ENCODE results near the gene MAST2. TPM values are rescaled to one million over a fixed set of nuclear protein-coding genes. Genes with fewer than 3 reads are reported as not detected.

Gene MAST2
- 10 to 100 TPM in 3 of 4 donors, 1 to 10 TPM in 1; 8.3 to 24.8 (median 14.5) TPM for total RNA-seq

DNA sequence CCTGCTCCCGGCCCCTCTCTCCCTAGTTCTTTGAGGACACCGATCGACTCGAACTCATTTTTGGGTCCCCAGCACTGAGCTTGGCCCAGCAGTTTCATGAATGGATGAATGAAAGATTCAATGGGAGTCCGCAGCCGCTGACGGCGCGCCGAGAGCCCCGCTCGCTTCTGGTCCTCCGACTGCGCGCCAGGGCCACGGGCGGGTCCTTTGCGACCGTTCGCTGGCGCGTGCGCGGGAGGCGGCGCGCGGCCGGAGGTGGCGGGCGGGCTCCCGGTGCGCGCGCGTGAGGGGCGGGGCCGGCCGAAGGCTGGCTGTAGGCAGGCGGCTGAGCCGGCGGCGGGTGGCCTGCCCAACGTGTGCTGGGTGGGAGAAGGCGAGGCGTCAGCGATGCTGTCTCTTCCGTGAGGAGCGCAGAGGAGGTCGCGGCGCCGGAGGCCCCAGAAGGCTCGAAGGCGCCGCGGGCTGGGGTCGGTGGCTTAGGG is at the start of gene MAST2:
Gene MAST2, plus strand, starts transcription at position 314 of the 482 bp plus-strand sequence. CDS start 284 bp downstream, outside the sequence.
- Histone ChIP-seq H3K4me1 (peaks cover 13 to 25% (median 16%) of the 10 kb centered on the region in 3 donors), H3K36me3 (peaks cover 0 to 10% (median 0%) of the 10 kb centered on the region in 3 donors), H3K9me3 (no peaks in the 10 kb centered on the region), H3K27me3 (no peaks in the 10 kb centered on the region), H3K4me3 (peak within 1 kb of the TSS; percentile 48 to 77 (median 56)), H3K27ac (peak within 1 kb of the TSS; percentile 68 to 92 (median 87))
- peak in 2 of 4 donors; percentile 71 to 83 for TF ChIP-seq POLR2A (IDR thresholded peaks at IDR 0.05)
- TF ChIP-seq, protein P1, sequence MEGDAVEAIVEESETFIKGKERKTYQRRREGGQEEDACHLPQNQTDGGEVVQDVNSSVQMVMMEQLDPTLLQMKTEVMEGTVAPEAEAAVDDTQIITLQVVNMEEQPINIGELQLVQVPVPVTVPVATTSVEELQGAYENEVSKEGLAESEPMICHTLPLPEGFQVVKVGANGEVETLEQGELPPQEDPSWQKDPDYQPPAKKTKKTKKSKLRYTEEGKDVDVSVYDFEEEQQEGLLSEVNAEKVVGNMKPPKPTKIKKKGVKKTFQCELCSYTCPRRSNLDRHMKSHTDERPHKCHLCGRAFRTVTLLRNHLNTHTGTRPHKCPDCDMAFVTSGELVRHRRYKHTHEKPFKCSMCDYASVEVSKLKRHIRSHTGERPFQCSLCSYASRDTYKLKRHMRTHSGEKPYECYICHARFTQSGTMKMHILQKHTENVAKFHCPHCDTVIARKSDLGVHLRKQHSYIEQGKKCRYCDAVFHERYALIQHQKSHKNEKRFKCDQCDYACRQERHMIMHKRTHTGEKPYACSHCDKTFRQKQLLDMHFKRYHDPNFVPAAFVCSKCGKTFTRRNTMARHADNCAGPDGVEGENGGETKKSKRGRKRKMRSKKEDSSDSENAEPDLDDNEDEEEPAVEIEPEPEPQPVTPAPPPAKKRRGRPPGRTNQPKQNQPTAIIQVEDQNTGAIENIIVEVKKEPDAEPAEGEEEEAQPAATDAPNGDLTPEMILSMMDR (IDR thresholded peaks at IDR 0.05), result peak in 2 of 6 experiments; percentile 3 to 16
- peak; percentile 34 for DNase-seq
- 0 to 2% methylated on average over 4 of the region's 58 CpGs for WGBS, 2 donors
- intact Hi-C loops (cut with DNase I), result no loop called here

DNA sequence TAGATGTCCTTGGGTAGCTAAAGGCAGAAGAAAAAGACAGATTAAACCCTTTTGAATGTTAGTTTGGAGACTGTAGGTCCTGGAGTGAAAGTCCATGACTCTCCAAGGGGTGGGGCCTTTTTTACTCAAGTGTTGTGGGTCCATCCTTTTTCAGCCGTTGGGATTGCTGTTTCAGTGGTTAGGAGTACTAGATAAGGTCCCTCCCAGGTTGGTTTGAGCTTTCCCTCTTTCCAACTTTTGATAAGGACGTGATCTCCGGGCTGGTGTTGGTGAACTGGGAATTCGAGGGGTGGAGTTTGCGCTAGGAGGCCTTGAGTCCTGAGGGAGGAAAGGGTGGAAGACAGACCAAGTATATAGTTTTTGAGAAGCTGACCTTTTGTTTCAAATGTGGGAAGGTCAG is 47.7 kb upstream of the MAST2 start:
- Histone ChIP-seq H3K4me3 (no peak overlapping the region), H3K36me3 (no peaks in the 10 kb centered on the region), H3K27ac (no peak overlapping the region), H3K4me1 (peaks cover 6 to 19% (median 8%) of the 10 kb centered on the region in 3 donors), H3K9me3 (peaks cover 0 to 12% (median 9%) of the 10 kb centered on the region in 3 donors), H3K27me3 (no peaks in the 10 kb centered on the region)
- intact Hi-C loops (cut with DNase I), result no loop called here
- WGBS, 2 donors, result 70 to 78% methylated on average over 5 of the region's 5 CpGs
- TF ChIP-seq, protein P1 (IDR thresholded peaks at IDR 0.05), result no peak
- TF ChIP-seq POLR2A (IDR thresholded peaks at IDR 0.05), result no peak
- no peak for DNase-seq

DNA sequence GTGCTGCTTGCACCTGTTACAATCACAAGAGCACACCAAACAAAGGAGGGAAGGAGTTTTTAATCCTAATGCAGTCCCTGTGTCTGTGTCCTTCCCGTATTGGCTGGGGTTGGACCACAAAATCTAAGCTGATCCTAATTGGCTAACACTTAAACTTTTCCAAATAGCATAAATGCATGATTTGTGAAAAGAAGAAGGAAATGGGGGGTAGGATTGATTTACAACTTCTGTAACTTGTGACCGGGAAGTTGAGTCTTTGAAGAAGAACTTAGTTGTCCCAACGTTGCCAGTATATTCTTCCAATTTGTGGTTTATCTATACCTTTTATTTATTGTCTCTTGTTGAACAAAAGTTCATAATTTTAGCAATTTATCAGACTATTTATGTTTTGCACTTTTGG is 41.1 kb upstream of the MAST2 start:
- H3K36me3 ChIP-seq, result no peaks in the 10 kb centered on the region
- no peak overlapping the region for H3K27ac ChIP-seq
- TF ChIP-seq, protein P1 (IDR thresholded peaks at IDR 0.05), result no peak
- no peak for TF ChIP-seq POLR2A (IDR thresholded peaks at IDR 0.05)
- H3K27me3 ChIP-seq, result no peaks in the 10 kb centered on the region
- no peak for DNase-seq
- H3K9me3 ChIP-seq, result no peaks in the 10 kb centered on the region
- intact Hi-C loops (cut with DNase I), result no loop called here
- H3K4me1 ChIP-seq, result no peaks in the 10 kb centered on the region
- WGBS, 2 donors, result 38 to 63% methylated on average over 3 of the region's 3 CpGs
- H3K4me3 ChIP-seq, result no peak overlapping the region

DNA sequence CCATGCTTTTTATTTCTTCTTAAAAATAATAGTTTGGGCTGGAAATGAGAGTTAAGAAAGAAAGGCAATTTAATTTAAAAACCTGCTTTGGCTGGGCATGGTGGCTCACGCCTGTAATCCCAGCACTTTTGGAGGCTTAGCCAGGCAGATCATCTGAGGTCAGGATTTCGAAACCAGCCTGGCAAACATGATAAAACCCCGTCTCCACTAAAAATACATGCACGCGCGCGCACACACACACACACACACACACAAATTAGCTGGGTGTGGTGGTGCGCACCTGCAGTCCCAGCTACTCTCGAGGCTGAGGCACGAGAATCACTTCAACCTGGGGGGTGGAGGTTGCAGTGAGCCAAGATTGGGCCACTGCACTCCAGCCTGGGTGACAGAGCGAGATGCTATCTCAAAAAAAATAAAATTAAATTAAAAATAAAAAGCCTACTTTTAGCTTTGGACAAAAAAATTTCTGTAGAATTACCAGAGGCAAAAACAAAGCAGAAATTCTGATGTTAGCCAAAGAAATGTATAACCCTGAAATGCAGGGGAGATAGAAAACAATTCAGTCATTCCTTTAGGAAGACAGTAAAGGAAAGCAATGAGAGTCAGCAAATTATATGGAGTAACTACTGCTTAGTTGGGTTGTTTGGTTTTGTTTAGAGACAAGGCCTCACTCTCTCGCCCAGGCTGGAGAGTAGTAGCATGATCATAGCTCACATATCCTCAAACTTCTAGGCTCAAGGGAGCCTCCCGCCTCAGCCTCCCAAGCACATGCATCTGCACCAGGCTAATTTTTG is 37.2 kb upstream of the MAST2 start:
- Histone ChIP-seq H3K27ac (no peak overlapping the region), H3K27me3 (no peaks in the 10 kb centered on the region), H3K4me3 (no peak overlapping the region), H3K9me3 (no peaks in the 10 kb centered on the region), H3K36me3 (no peaks in the 10 kb centered on the region), H3K4me1 (no peaks in the 10 kb centered on the region)
- TF ChIP-seq, protein P1 (IDR thresholded peaks at IDR 0.05), result no peak
- no peak for TF ChIP-seq POLR2A (IDR thresholded peaks at IDR 0.05)
- DNase-seq, result no peak
- 61 to 73% methylated on average over 8 to 12 of the region's 13 CpGs for WGBS, 2 donors
- intact Hi-C loops (cut with DNase I), result no loop called here

DNA sequence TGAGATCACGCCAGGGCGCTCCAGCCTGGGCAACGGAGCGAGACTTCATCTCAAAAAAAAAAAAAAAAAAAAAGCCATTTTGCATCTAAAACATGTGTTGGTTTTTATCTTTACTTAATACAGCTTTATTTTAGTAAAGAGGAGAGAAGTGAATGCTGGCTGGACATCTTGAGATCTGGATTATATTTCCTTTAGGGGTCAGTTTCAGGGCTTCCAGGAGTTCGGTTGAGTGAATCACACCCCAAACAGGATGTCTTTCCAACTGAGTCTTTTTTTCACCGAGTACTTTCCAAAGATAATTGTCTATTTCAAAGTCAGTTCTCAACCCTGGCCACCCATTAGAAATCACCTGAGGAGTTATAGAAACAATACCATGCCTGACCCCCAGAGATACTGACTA is 36.4 kb upstream of the MAST2 start:
- Histone ChIP-seq H3K27ac (no peak overlapping the region), H3K27me3 (no peaks in the 10 kb centered on the region), H3K36me3 (no peaks in the 10 kb centered on the region), H3K4me1 (no peaks in the 10 kb centered on the region), H3K9me3 (no peaks in the 10 kb centered on the region), H3K4me3 (no peak overlapping the region)
- no peak for TF ChIP-seq POLR2A (IDR thresholded peaks at IDR 0.05)
- TF ChIP-seq, protein P1 (IDR thresholded peaks at IDR 0.05), result no peak
- WGBS, 2 donors, result 50 to 69% methylated on average over 6 of the region's 6 CpGs
- intact Hi-C loops (cut with DNase I), result no loop called here
- DNase-seq, result no peak

Measured in esophagus squamous epithelium (tissue), 5 donors.